ENCODE measurements around the gene TM4SF4. TPM values are rescaled to one million over a fixed set of nuclear protein-coding genes. Genes with fewer than 3 reads are reported as not detected.

Gene TM4SF4
- total RNA-seq, 1 experiment from 2014 or later, result 1.4 TPM

DNA sequence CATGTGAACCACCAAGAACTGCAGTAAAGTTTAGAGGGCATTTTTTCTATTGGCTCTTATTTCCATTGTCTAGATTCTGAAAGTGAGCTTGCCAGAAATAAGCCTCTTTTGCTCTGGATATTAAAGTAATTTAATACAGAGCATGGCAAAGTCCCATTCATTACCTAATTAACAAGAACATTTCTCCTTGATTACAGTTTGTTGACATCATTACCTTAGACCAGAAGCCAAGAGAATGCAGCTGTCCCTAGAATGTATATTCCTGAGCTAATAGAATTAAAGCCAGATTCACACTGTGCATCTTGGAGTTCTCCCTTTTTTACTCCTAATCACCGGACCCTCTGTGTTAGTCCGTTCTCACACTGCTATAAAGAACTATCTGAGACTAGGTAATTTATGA, 46.4 kb upstream of the TM4SF4 start:
- DNase-seq (ENCODE audit: low spot score), result no peak
- Mint-ChIP-seq H3K36me3 (no peaks in the 10 kb centered on the region), H3K4me3 (no peak overlapping the region), H3K4me1 (peaks cover 5% of the 10 kb centered on the region), H3K9me3 (no peaks in the 10 kb centered on the region), H3K27me3 (ENCODE audit: low read depth) (no peaks in the 10 kb centered on the region), H3K27ac (no peak overlapping the region)
- ChIA-PET POLR2A (no interaction called here), CTCF (no interaction called here)
- no peak for ATAC-seq
- TF ChIP-seq, protein P1, sequence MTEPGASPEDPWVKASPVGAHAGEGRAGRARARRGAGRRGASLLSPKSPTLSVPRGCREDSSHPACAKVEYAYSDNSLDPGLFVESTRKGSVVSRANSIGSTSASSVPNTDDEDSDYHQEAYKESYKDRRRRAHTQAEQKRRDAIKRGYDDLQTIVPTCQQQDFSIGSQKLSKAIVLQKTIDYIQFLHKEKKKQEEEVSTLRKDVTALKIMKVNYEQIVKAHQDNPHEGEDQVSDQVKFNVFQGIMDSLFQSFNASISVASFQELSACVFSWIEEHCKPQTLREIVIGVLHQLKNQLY (CRISPR knock-in tag; IDR thresholded peaks at IDR 0.05), result no peak
- TF ChIP-seq, protein P2, sequence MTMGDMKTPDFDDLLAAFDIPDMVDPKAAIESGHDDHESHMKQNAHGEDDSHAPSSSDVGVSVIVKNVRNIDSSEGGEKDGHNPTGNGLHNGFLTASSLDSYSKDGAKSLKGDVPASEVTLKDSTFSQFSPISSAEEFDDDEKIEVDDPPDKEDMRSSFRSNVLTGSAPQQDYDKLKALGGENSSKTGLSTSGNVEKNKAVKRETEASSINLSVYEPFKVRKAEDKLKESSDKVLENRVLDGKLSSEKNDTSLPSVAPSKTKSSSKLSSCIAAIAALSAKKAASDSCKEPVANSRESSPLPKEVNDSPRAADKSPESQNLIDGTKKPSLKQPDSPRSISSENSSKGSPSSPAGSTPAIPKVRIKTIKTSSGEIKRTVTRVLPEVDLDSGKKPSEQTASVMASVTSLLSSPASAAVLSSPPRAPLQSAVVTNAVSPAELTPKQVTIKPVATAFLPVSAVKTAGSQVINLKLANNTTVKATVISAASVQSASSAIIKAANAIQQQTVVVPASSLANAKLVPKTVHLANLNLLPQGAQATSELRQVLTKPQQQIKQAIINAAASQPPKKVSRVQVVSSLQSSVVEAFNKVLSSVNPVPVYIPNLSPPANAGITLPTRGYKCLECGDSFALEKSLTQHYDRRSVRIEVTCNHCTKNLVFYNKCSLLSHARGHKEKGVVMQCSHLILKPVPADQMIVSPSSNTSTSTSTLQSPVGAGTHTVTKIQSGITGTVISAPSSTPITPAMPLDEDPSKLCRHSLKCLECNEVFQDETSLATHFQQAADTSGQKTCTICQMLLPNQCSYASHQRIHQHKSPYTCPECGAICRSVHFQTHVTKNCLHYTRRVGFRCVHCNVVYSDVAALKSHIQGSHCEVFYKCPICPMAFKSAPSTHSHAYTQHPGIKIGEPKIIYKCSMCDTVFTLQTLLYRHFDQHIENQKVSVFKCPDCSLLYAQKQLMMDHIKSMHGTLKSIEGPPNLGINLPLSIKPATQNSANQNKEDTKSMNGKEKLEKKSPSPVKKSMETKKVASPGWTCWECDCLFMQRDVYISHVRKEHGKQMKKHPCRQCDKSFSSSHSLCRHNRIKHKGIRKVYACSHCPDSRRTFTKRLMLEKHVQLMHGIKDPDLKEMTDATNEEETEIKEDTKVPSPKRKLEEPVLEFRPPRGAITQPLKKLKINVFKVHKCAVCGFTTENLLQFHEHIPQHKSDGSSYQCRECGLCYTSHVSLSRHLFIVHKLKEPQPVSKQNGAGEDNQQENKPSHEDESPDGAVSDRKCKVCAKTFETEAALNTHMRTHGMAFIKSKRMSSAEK (CRISPR knock-in tag; IDR thresholded peaks at IDR 0.05; ENCODE audit: borderline replicate concordance), result no peak
- TF ChIP-seq TP53 (CRISPR knock-in tag; IDR thresholded peaks at IDR 0.05) (no peak), HMGXB4 (CRISPR knock-in tag; IDR thresholded peaks at IDR 0.05) (no peak), SOX15 (CRISPR knock-in tag; IDR thresholded peaks at IDR 0.05) (no peak), ESRRA (CRISPR knock-in tag; IDR thresholded peaks at IDR 0.05; ENCODE audit: borderline replicate concordance) (no peak), ZNF671 (CRISPR knock-in tag; IDR thresholded peaks at IDR 0.05) (no peak), GABPB1 (CRISPR knock-in tag; IDR thresholded peaks at IDR 0.05) (no peak), SMAD3 (CRISPR knock-in tag; IDR thresholded peaks at IDR 0.05; ENCODE audit: borderline replicate concordance) (no peak), KAT7 (CRISPR knock-in tag; IDR thresholded peaks at IDR 0.05; ENCODE audit: borderline replicate concordance) (no peak), ZNF396 (CRISPR knock-in tag; IDR thresholded peaks at IDR 0.05; ENCODE audit: borderline replicate concordance) (no peak), NFYB (CRISPR knock-in tag; conservative IDR thresholded peaks at IDR 0.05; ENCODE audit: low read depth) (no peak), NR3C1 (CRISPR knock-in tag; conservative IDR thresholded peaks at IDR 0.05; ENCODE audit: low read depth) (no peak)
- TF ChIP-seq, protein P3, sequence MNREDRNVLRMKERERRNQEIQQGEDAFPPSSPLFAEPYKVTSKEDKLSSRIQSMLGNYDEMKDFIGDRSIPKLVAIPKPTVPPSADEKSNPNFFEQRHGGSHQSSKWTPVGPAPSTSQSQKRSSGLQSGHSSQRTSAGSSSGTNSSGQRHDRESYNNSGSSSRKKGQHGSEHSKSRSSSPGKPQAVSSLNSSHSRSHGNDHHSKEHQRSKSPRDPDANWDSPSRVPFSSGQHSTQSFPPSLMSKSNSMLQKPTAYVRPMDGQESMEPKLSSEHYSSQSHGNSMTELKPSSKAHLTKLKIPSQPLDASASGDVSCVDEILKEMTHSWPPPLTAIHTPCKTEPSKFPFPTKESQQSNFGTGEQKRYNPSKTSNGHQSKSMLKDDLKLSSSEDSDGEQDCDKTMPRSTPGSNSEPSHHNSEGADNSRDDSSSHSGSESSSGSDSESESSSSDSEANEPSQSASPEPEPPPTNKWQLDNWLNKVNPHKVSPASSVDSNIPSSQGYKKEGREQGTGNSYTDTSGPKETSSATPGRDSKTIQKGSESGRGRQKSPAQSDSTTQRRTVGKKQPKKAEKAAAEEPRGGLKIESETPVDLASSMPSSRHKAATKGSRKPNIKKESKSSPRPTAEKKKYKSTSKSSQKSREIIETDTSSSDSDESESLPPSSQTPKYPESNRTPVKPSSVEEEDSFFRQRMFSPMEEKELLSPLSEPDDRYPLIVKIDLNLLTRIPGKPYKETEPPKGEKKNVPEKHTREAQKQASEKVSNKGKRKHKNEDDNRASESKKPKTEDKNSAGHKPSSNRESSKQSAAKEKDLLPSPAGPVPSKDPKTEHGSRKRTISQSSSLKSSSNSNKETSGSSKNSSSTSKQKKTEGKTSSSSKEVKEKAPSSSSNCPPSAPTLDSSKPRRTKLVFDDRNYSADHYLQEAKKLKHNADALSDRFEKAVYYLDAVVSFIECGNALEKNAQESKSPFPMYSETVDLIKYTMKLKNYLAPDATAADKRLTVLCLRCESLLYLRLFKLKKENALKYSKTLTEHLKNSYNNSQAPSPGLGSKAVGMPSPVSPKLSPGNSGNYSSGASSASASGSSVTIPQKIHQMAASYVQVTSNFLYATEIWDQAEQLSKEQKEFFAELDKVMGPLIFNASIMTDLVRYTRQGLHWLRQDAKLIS (CRISPR knock-in tag; IDR thresholded peaks at IDR 0.05; ENCODE audit: borderline replicate concordance), result no peak
- TF ChIP-seq, protein P4, sequence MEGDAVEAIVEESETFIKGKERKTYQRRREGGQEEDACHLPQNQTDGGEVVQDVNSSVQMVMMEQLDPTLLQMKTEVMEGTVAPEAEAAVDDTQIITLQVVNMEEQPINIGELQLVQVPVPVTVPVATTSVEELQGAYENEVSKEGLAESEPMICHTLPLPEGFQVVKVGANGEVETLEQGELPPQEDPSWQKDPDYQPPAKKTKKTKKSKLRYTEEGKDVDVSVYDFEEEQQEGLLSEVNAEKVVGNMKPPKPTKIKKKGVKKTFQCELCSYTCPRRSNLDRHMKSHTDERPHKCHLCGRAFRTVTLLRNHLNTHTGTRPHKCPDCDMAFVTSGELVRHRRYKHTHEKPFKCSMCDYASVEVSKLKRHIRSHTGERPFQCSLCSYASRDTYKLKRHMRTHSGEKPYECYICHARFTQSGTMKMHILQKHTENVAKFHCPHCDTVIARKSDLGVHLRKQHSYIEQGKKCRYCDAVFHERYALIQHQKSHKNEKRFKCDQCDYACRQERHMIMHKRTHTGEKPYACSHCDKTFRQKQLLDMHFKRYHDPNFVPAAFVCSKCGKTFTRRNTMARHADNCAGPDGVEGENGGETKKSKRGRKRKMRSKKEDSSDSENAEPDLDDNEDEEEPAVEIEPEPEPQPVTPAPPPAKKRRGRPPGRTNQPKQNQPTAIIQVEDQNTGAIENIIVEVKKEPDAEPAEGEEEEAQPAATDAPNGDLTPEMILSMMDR (IDR thresholded peaks at IDR 0.05), result no peak
- TF ChIP-seq, protein P5, sequence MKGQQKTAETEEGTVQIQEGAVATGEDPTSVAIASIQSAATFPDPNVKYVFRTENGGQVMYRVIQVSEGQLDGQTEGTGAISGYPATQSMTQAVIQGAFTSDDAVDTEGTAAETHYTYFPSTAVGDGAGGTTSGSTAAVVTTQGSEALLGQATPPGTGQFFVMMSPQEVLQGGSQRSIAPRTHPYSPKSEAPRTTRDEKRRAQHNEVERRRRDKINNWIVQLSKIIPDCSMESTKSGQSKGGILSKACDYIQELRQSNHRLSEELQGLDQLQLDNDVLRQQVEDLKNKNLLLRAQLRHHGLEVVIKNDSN (CRISPR knock-in tag; IDR thresholded peaks at IDR 0.05), result no peak
